Caco-2 (cell line): Measurements from ENCODE around the gene LURAP1L. TPM values are rescaled to one million over a fixed set of nuclear protein-coding genes. Genes with fewer than 3 reads are reported as not detected.

Experiments
- BruUV-seq: library from RNA; stranded (reverse); fragments of 400-500 nt; replicated peaks from 2 replicates; lab custom pipeline; 2021; lab: Mats Ljungman, UMichigan
- CTCF ChIA-PET: fragments of 300-600 bp; sonication (Branson Sonifier 250); formaldehyde crosslinking; loops from one replicate; lab custom pipeline; 2022; ENCODE audit warnings: antibody characterized with exemption; lab: Charles Lee
- POLR2A ChIA-PET: fragments of 300-600 bp; sonication (Branson Sonifier 250); formaldehyde crosslinking; loops from one replicate; lab custom pipeline; 2022; ENCODE audit warnings: antibody characterized with exemption; lab: Charles Lee
- DNase-seq, 2 experiments: peaks; one replicate each; pipeline versions ENCODE4 v3.0.0 to v3.0.0-alpha.2; 2020 to 2022
- H3K27me3 ChIP-seq: replicated peaks from 2 replicates; pipeline ENCODE4 v1.6.0; 2011; ENCODE audit warnings: low read length; ENCODE audit not compliant: control insufficient read depth, insufficient read depth
- H3K36me3 ChIP-seq: 2 replicates; pipeline ENCODE4 v1.5.1; 2011; ENCODE audit warnings: low read length; ENCODE audit not compliant: control insufficient read depth, insufficient read depth
- H3K4me1 ChIP-seq: fragments of 250-450 bp; sonication (Bioruptor Pico); 2 replicates; pipeline ENCODE4 v1.5.1; 2020; ENCODE audit warnings: mild to moderate bottlenecking
- H3K4me3 ChIP-seq: 2 replicates; pipeline ENCODE4 v1.5.1; 2011; ENCODE audit warnings: low read depth, mild to moderate bottlenecking, control low read depth, low read length
- H3K9me3 ChIP-seq: fragments of 250-450 bp; sonication (Bioruptor Pico); 2 replicates; pipeline ENCODE4 v1.5.1; 2020; ENCODE audit warnings: mild to moderate bottlenecking, moderate library complexity
- H3K27ac Mint-ChIP-seq: one replicate; pipeline ENCODE4 v1.8.0; 2022; ENCODE audit warnings: mixed read lengths; ENCODE audit not compliant: unreplicated experiment
- H3K27me3 Mint-ChIP-seq: one replicate; pipeline ENCODE4 v1.8.0; 2022; ENCODE audit warnings: mixed read lengths; ENCODE audit not compliant: insufficient read depth, unreplicated experiment
- H3K36me3 Mint-ChIP-seq: one replicate; pipeline ENCODE4 v1.8.0; 2022; ENCODE audit warnings: mild to moderate bottlenecking, mixed read lengths; ENCODE audit not compliant: insufficient read depth, unreplicated experiment
- H3K4me1 Mint-ChIP-seq: one replicate; pipeline ENCODE4 v1.8.0; 2022; ENCODE audit warnings: low read depth, mixed read lengths; ENCODE audit not compliant: unreplicated experiment
- H3K4me3 Mint-ChIP-seq: one replicate; pipeline ENCODE4 v1.8.0; 2022; ENCODE audit warnings: mild to moderate bottlenecking, moderate library complexity, mixed read lengths; ENCODE audit not compliant: unreplicated experiment
- H3K9me3 Mint-ChIP-seq: one replicate; pipeline ENCODE4 v1.8.0; 2022; ENCODE audit warnings: mixed read lengths; ENCODE audit not compliant: unreplicated experiment
- CTCF ChIP-seq, 2 experiments: fragments of 200-600 bp in 1 of 2; IDR thresholded peaks; 1 replicate in 1 of 2; 2 replicates in 1 of 2; pipeline versions ENCODE4 v1.5.1 to v1.8.0; 2011 to 2022; ENCODE audit warnings: antibody characterized with exemption in 1 of 2, control low read depth in 1 of 2, inconsistent platforms in 1 of 2, low read depth in 1 of 2, low read length in 1 of 2, mild to moderate bottlenecking in 1 of 2, moderate library complexity in 1 of 2; ENCODE audit not compliant: insufficient read depth in 1 of 2, severe bottlenecking in 1 of 2, unreplicated experiment in 1 of 2
- intact Hi-C: fragments of 100-400 bp; cut with micrococcal nuclease; formaldehyde crosslinking; loops from one replicate; pipeline ENCODE4 v1.10.0; 2022; ENCODE audit not compliant: unreplicated experiment
- total RNA-seq: library from RNA; stranded (reverse); gene quantifications from 2 replicates; pipeline ENCODE4 v1.2.3, GENCODE V29; 2022

The LURAP1L gene
- total RNA-seq, 1 experiment from 2014 or later, result not detected

GRCh38 chr9:12818431-12819000 is 43.7 kb downstream of the LURAP1L start:
- H3K9me3 ChIP-seq, result no peaks in the 10 kb centered on the region
- H3K4me3 ChIP-seq, result no peak overlapping the region
- H3K4me1 ChIP-seq, result no peaks in the 10 kb centered on the region
- Mint-ChIP-seq H3K4me1 (no peaks in the 10 kb centered on the region), H3K36me3 (no peaks in the 10 kb centered on the region), H3K4me3 (no peak overlapping the region), H3K27me3 (no peaks in the 10 kb centered on the region), H3K9me3 (no peaks in the 10 kb centered on the region), H3K27ac (no peak overlapping the region)
- TF ChIP-seq CTCF (IDR thresholded peaks at IDR 0.05; ENCODE audit: insufficient read depth in 1 of 2, low read depth in 1 of 2, low read length in 1 of 2, severe bottlenecking in 1 of 2, unreplicated experiment in 1 of 2), result no peak
- ChIA-PET POLR2A (no interaction called here), CTCF (no interaction called here)
- H3K27me3 ChIP-seq, result no peaks in the 10 kb centered on the region
- no TSS peak for BruUV-seq
- no peaks in the 10 kb centered on the region for H3K36me3 ChIP-seq
- intact Hi-C loops, result loop anchor here (2.0 kb wide), 1 partner anchor 100 kb away; no protein-coding TSS in a partner anchor
- no peak for DNase-seq

GRCh38 chr9:12819436-12820185 is 44.8 kb downstream of the LURAP1L start:
- no TSS peak for BruUV-seq
- DNase-seq, result peak in 1 of 2 experiments; percentile 19
- CTCF ChIA-PET, result no interaction called here
- intact Hi-C loops, result loop anchor here (1.0 to 2.0 kb wide), 2 partner anchors 43 to 101 kb away; no protein-coding TSS in a partner anchor
- Histone ChIP-seq H3K4me3 (no peak overlapping the region), H3K4me1 (no peaks in the 10 kb centered on the region), H3K27me3 (no peaks in the 10 kb centered on the region), H3K9me3 (no peaks in the 10 kb centered on the region), H3K36me3 (no peaks in the 10 kb centered on the region)
- Mint-ChIP-seq H3K36me3 (no peaks in the 10 kb centered on the region), H3K4me3 (no peak overlapping the region), H3K9me3 (no peaks in the 10 kb centered on the region), H3K27me3 (no peaks in the 10 kb centered on the region), H3K27ac (no peak overlapping the region), H3K4me1 (no peaks in the 10 kb centered on the region)
- TF ChIP-seq CTCF (IDR thresholded peaks at IDR 0.05; ENCODE audit: insufficient read depth in 1 of 2, low read depth in 1 of 2, low read length in 1 of 2, severe bottlenecking in 1 of 2, unreplicated experiment in 1 of 2), result peak; percentile 26 to 31
- POLR2A ChIA-PET, result no interaction called here

- Mint-ChIP-seq H3K27me3 (no peaks in the 10 kb centered on the region), H3K4me1 (no peaks in the 10 kb centered on the region), H3K36me3 (no peaks in the 10 kb centered on the region), H3K4me3 (no peak overlapping the region), H3K27ac (no peak overlapping the region), H3K9me3 (no peaks in the 10 kb centered on the region)
- no peaks in the 10 kb centered on the region for H3K4me1 ChIP-seq
- TF ChIP-seq CTCF (IDR thresholded peaks at IDR 0.05; ENCODE audit: insufficient read depth in 1 of 2, low read depth in 1 of 2, low read length in 1 of 2, severe bottlenecking in 1 of 2, unreplicated experiment in 1 of 2), result no peak
- H3K27me3 ChIP-seq, result no peaks in the 10 kb centered on the region
- H3K9me3 ChIP-seq, result no peaks in the 10 kb centered on the region
- ChIA-PET CTCF (no interaction called here), POLR2A (no interaction called here)
- H3K36me3 ChIP-seq, result no peaks in the 10 kb centered on the region
- intact Hi-C loops, result no loop called here
- H3K4me3 ChIP-seq, result no peak overlapping the region
- no peak for DNase-seq
- no TSS peak for BruUV-seq
Measured at GRCh38 chr9:12822111-12822510, 47.3 kb downstream of the LURAP1L start.
